ENCODE measurements around the gene C6. TPM values are rescaled to one million over a fixed set of nuclear protein-coding genes. Genes with fewer than 3 reads are reported as not detected.

Gene C6
- polyA plus RNA-seq, 3 donors = not detected

- Mint-ChIP-seq H3K27me3 (ENCODE audit: low read depth in 3 of 3) (peaks cover 0 to 4% (median 2%) of the 10 kb centered on the region in 3 donors), H3K27ac (no peak overlapping the region), H3K36me3 (no peaks in the 10 kb centered on the region), H3K4me3 (no peak overlapping the region), H3K9me3 (peaks cover 2 to 21% (median 9%) of the 10 kb centered on the region in 7 donors), H3K4me1 (no peaks in the 10 kb centered on the region)
- intact Hi-C loops (cut with micrococcal nuclease) = no loop called here
- Histone ChIP-seq H3K79me2 (ENCODE audit: insufficient read depth, low read length) (no peaks in the 10 kb centered on the region), H2AFZ (ENCODE audit: insufficient read depth, low read depth, low read length, poor library complexity, severe bottlenecking) (no peak overlapping the region), H4K20me1 (ENCODE audit: insufficient read depth, low read length) (no peaks in the 10 kb centered on the region), H3K9me3 (replicated peaks in 1 of 2; ENCODE audit: control insufficient read depth in 1 of 2, insufficient read depth in 1 of 2, low read length in 2 of 2) (peaks cover 9 to 12% of the 10 kb centered on the region in 2 donors), H3K27me3 (ENCODE audit: control insufficient read depth in 2 of 2, insufficient read depth in 2 of 2, low read length in 2 of 2) (no peaks in the 10 kb centered on the region), H3K36me3 (replicated peaks in 1 of 2; ENCODE audit: control insufficient read depth in 1 of 2, insufficient read depth in 2 of 2, low read length in 2 of 2) (no peaks in the 10 kb centered on the region), H3K4me1 (ENCODE audit: control insufficient read depth in 1 of 2, insufficient read depth in 2 of 2, low read length in 2 of 2) (no peaks in the 10 kb centered on the region), H3K4me2 (replicated peaks; ENCODE audit: extremely low read depth, low read length, poor library complexity, severe bottlenecking) (no peak overlapping the region), H3K4me3 (replicated peaks in 1 of 3; ENCODE audit: low read depth in 2 of 3, low read length in 3 of 3) (no peak overlapping the region), H3K27ac (ENCODE audit: low read depth in 1 of 2, low read length in 2 of 2) (no peak overlapping the region), H3K9ac (ENCODE audit: insufficient read depth, low read length, poor library complexity, severe bottlenecking) (no peak overlapping the region)
- DNase-seq = no peak
- 93% methylated on average over 5 of the region's 8 CpGs for WGBS (ENCODE audit: insufficient coverage)
- no peak for TF ChIP-seq CTCF (IDR thresholded peaks at IDR 0.05)
These were observed 92.7 kb downstream of the C6 start for GRCh38 chr5:41120600-41120999.

GRCh38 chr5:41118177-41118576 lies 95.2 kb downstream of the C6 start:
- H3K27ac Mint-ChIP-seq = no peak overlapping the region
- H3K9me3 ChIP-seq (replicated peaks in 1 of 2; ENCODE audit: control insufficient read depth in 1 of 2, insufficient read depth in 1 of 2, low read length in 2 of 2) = peaks cover 9 to 12% of the 10 kb centered on the region in 2 donors
- no peak for DNase-seq
- no peaks in the 10 kb centered on the region for H3K79me2 ChIP-seq (ENCODE audit: insufficient read depth, low read length)
- intact Hi-C loops (cut with micrococcal nuclease) = no loop called here
- no peaks in the 10 kb centered on the region for H3K4me1 Mint-ChIP-seq
- no peaks in the 10 kb centered on the region for H3K36me3 ChIP-seq (replicated peaks in 1 of 2; ENCODE audit: control insufficient read depth in 1 of 2, insufficient read depth in 2 of 2, low read length in 2 of 2)
- WGBS (ENCODE audit: insufficient coverage) = no CpG with 5 or more reads among the region's 3 CpGs
- H3K9me3 Mint-ChIP-seq = peaks cover 2 to 21% (median 9%) of the 10 kb centered on the region in 7 donors
- no peak for TF ChIP-seq CTCF (IDR thresholded peaks at IDR 0.05)
- no peak overlapping the region for H3K4me3 Mint-ChIP-seq
- H3K27me3 ChIP-seq (ENCODE audit: control insufficient read depth in 2 of 2, insufficient read depth in 2 of 2, low read length in 2 of 2) = no peaks in the 10 kb centered on the region
- no peak overlapping the region for H2AFZ ChIP-seq (ENCODE audit: insufficient read depth, low read depth, low read length, poor library complexity, severe bottlenecking)
- H3K27me3 Mint-ChIP-seq (ENCODE audit: low read depth in 3 of 3) = peaks cover 0 to 5% (median 2%) of the 10 kb centered on the region in 3 donors
- no peaks in the 10 kb centered on the region for H3K36me3 Mint-ChIP-seq
- no peak overlapping the region for H3K27ac ChIP-seq (ENCODE audit: low read depth in 1 of 2, low read length in 2 of 2)
- H3K4me1 ChIP-seq (ENCODE audit: control insufficient read depth in 1 of 2, insufficient read depth in 2 of 2, low read length in 2 of 2) = no peaks in the 10 kb centered on the region
- H3K4me3 ChIP-seq (replicated peaks in 1 of 3; ENCODE audit: low read depth in 2 of 3, low read length in 3 of 3) = no peak overlapping the region
- no peak overlapping the region for H3K4me2 ChIP-seq (replicated peaks; ENCODE audit: extremely low read depth, low read length, poor library complexity, severe bottlenecking)
- no peak overlapping the region for H3K9ac ChIP-seq (ENCODE audit: insufficient read depth, low read length, poor library complexity, severe bottlenecking)
- H4K20me1 ChIP-seq (ENCODE audit: insufficient read depth, low read length) = no peaks in the 10 kb centered on the region
